ENCODE measurements around the gene ZMIZ1.

ZMIZ1 gene

GRCh38 chr10:79178614-79179163 is 109.9 kb downstream of the ZMIZ1 start:
- DNase-seq = no peak

DNA sequence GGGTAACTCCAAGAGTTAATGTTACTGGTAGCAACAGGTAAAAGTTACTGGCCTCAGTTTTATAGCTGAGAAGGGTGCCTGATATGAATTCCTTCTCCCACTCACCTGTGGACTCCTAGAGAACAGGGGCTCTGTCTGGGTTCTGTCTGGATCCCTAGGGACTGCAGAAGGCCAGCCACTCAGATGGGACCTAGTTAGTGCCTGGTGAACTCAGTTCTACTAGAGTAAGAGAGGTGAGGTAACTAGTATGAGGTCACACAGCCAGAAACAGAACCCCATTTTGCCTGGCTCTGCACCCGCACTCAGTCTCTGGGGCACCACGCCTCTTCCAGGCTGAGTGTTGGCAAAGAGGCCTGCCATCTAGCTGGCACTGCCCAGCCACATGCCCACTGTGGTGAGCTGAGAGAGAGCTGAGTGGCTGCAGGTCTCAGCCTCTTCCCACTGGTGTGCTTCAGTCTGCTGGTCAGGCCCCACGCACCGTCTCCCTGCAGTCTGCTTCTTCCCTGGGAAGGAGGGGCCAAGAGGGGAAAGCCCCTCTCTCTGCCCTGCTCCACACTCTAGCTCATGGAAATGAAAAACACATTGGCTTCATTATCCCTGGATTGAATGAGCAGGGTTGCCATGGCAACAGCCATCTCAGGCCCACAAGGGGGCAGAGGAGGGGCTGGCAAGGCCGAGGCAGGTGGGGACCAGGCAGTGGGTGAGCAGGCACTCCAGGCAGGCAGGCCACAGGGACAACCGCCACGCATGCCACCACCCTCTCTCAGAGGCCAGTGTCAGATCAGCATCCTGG is 110.6 kb downstream of the ZMIZ1 start:
- no peak for DNase-seq

DNA sequence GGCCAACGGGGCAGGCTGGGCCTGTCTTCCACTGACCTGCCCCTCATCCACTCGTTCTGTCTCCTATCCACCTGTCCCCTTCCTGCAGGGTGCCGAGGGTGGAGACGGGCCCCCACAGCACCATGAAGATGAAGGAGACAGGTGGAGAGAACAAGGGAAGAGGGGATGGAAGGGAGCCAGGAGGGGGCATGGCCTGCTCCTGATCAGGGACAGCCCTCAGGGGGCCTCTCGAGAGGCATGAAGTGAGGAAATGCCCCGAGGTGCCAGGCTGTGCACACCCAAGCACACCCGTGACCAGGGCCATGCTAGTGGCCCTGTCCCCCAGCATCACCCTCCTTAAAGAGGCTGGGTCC is 111.2 kb downstream of the ZMIZ1 start:
- no peak for DNase-seq

GRCh38 chr10:79180414-79181221 is 111.9 kb downstream of the ZMIZ1 start:
- no peak for DNase-seq

DNA sequence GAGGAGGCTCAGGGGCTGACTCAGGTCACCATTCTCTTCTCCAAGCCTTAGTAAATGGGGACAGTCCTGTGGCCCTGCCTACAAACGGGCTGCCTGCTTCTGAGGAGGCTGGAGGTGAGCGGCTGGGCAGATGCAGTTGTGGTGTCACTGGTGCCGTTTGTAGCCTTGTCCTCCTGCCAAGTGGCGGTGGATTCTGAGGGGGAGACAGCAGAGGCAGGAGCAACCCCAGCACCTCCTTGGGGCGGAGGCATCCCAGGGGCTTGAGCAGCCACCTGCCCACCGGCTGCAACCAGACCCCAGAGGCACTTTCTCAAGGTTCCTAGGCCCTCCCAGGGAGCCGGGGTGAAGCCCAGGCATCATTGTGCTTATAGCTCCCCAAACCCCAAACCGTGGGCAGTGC is 112.5 kb downstream of the ZMIZ1 start:
- no peak for DNase-seq

- DNase-seq = no peak
Measured at GRCh38 chr10:79181698-79182521, 113.1 kb downstream of the ZMIZ1 start.

DNA sequence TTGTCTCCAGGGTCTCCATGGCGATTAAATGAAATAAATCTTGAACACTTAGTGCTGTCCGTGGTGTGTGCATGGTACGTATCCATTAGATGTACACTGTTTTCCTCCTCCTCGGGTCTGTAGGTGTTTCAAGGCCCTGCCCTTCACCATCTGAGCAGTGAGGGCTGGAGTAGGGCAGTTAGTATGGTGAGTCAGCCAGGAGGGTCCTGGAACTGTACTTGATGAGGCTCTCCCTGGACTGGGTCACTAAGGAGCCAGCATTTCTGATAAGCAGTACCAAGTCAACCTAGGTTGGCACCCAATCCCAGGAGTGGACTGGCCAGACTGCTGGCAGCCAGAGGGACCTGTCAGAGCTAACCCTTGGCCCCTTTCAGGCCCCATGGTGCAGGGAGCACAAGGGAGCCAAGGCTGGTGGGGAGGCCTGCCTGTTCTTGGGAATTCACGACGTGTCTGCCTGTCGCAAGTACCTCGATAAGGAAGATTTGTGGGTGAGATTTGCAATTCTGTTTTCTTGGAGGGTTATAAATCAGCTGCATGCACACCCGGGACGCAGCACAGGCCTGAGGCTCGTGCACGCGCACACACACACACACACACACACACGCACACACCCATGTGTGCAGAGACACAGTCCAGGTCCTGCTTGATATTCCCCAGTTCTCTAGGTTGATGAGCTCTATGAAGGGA is 114.2 kb downstream of the ZMIZ1 start:
- DNase-seq = no peak

GRCh38 chr10:79183468-79183865 is 114.7 kb downstream of the ZMIZ1 start:
- no peak for DNase-seq

DNA sequence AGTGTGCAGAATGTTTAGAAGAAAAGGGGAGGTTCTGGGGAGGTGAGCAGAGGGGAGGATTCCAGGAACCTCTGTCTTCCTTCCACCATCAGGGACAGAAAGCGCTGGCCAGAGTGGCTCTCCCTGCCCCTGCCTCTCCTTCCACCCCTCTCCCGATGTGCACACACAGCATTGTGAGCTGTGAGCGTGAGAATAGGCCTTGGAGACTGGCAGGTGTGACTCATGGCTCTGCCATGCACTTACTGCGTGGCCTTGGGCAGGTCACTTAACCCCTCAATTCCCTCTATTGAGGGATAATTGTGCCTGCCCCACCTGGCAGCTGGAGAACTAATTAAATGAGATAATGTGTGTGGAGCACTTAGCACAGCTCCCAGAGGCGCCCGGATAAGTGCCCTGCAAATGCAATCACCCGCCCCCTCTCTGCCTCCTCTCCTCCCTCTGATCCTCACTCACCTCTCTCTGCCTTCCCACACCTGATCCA is 115.4 kb downstream of the ZMIZ1 start:
- no peak for DNase-seq

DNA sequence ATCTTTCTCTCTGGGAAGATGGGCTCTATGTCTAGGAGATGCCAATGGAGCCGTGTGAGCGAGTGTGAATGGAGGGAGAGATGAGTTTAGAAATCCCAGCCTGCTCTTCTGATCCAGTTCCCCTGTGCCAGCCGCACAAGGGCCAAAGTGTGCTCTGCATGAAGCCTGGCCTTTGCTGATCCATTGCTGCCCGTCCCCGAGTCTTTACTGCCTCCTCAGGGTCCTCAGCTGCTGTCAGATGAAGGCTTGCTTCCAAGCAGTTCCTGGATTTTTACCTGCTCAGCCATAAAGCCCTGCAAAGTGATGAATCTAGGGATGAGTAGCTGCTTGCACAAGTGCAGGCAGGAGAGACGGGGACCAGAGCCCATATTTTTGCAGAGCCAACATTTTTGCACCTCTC is 115.9 kb downstream of the ZMIZ1 start:
- no peak for DNase-seq

GRCh38 chr10:79185067-79185774 is 116.5 kb downstream of the ZMIZ1 start:
- no peak for DNase-seq

GRCh38 chr10:79185796-79186374 is 117.1 kb downstream of the ZMIZ1 start:
- no peak for DNase-seq

GRCh38 chr10:79186486-79187120 is 117.8 kb downstream of the ZMIZ1 start:
- DNase-seq = no peak

DNA sequence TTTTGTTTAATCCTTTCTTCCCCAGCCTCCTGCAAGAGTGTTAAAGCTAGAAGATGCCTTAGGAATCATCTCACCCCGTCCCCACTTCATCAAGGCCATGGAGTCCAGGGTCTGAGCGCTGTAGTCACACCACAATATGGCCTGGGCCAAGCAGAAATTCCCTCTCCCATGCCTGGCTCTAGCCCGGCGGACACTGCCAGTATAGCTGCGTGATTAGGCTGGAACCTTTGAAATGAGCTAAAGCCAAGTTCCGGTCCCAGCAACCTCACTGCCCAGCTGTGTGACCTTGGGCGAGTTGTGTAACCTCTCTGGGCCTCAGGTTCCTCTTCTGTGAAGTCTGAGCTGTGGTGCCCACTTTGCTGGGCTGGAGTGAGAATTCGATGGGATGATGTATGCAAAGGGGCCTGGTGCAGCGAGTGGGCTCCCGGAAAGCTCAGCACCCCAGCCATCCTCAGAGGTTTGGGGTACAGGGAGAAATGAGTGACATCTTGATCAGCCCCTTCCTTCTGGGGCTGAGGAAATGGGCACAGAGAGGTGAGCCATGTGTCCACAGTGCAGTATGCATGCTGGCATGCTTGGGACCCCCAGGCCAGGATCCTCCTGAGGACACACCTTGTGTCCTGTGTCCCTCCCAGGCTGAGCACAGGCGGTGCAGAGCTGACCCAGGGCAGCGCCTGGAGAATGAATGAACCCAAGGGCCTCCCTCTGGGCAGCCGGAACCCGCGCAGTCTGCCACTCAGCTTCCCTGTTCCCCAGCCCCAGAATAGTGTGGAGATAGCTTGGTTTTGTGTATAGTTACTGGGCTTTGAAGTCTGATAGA is 118.6 kb downstream of the ZMIZ1 start:
- DNase-seq = no peak

GRCh38 chr10:79188154-79188965 is 119.6 kb downstream of the ZMIZ1 start:
- no peak for DNase-seq

DNA sequence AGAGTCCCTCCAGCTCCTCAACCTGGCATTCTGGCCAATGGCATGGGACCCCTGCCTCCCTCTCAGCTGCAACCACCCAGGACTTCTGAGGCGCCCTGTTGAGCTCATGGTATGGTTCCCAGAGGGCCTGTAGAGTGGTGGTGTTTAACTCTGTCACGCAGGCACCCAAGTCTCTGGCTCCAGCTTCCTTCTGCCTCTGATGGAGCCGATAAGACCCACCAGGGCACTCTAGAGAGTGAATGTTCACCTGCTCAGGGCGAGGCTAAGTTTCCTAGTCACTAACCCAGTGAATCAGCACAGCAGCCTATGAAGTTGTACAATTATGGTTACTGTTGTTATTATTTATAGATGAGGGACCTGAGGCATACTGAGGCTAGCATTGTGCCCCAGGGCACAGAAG is 120.4 kb downstream of the ZMIZ1 start:
- DNase-seq = no peak

DNA sequence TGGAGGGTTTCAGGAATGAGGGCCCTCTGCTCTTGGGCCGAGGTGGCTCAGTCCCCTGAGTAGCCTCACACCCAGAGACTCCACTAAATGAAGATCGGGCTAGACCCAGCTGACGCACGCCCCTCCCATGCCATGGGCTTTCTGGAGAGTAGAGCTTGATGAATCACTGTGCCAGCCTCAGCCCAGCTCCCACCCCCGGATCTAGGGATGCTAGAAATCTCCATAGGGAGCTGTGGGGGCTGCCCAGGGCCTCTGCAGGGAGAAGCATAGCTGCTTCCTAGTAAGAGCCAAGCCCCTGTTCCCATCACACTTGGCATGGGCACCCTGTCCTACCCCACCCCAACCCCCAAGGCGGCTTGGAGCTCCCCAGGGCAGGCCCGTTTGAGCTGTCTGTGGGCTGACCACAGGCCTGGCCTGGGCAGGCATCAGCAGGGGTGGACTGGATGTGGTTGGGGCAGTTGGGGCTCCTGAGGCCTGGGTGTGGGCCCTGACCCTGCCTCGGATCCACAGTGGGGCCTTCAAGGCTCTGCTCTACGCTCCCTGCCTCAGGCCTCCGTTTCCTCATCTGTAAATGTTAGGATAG is 121.2 kb downstream of the ZMIZ1 start:
- no peak for DNase-seq

DNA sequence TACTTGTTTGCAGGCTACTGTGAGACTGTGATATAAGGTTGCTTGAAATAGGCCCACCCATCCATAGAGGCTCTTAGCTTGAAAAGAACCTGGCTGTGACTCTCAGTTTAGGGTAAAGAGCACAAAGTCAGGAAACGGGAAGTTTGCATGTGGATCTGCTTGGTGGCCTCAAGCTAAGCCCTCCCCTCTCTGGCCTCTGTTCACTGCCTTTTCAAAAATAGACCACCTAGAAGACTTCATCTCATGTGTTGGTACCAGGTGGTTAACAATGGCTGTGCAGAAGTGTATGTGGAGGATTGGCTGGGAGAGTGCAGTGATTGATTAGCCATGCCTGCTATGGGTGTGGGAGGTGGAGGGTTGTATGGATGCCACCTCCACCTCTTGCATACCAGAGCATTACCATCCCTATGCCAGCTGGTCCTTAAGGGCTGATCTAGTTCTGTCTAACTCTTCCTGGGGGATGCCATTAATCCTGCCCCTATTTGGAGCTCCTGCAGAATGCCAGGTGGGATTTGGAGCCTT is 122.0 kb downstream of the ZMIZ1 start:
- no peak for DNase-seq
